DOHH2 (cell line): Measurements from ENCODE around the gene MEIS3.

ENCODE experiments used
- CTCF ChIP-seq: fragments of 200-600 bp; sonication (generic); IDR thresholded peaks from one replicate; pipeline ENCODE4 v1.5.1; 2014; ENCODE audit warnings: antibody characterized with exemption, mild to moderate bottlenecking, low read depth, low read length; ENCODE audit not compliant: poor library complexity, severe bottlenecking
- EZH2phosphoT487 ChIP-seq: fragments of 200-600 bp; sonication (generic); IDR thresholded peaks from 2 replicates; pipeline ENCODE4 v1.6.1; 2017; ENCODE audit warnings: borderline replicate concordance, mild to moderate bottlenecking, antibody characterized with exemption, low read length, moderate library complexity, mixed read lengths

- peak; percentile 93 for TF ChIP-seq CTCF
- TF ChIP-seq EZH2phosphoT487 = no peak
Observed at GRCh38 chr19:47391510-47392223, 27.7 kb downstream of the MEIS3 start.
